ENCODE data around the gene B4GALT7.

DNA sequence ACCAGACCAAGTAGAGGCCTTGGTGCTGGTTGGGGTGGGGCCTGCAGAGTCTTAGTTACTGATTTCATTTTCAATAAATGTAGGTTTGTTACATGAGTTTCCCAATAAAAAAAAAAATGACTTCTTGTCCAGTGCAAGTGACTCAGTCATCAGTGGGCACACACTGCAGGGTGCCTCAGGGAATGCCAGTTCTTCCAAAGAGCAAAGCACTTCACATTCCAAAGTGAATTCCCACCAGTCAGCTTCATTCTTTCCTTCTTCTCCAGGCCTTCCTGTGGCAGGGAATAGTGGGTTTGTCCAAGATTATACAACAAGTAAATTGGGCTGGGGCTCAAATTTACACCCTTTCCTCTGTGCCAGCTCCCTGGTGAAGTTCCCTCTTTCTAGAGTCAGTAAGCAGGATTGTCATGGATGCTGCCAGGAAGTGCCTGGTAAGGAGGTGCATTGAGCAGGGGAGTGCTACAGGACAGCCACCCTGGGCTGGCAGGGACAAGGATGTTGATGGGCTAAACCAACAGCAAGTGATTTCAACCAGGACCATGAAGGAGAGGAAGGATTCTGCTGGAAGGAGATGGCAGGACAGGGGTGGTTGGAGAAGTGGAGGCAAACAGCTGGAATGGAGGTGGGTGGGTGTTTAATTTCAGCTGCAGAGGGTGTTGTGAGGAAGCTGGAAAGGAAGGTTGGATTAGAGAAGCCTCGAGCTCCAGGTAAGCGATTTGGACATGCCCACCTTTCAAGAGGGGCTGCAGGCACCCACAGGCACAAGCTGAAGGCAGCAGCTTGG, 3.7 kb upstream of the B4GALT7 start:
- TF ChIP-seq, protein P1, sequence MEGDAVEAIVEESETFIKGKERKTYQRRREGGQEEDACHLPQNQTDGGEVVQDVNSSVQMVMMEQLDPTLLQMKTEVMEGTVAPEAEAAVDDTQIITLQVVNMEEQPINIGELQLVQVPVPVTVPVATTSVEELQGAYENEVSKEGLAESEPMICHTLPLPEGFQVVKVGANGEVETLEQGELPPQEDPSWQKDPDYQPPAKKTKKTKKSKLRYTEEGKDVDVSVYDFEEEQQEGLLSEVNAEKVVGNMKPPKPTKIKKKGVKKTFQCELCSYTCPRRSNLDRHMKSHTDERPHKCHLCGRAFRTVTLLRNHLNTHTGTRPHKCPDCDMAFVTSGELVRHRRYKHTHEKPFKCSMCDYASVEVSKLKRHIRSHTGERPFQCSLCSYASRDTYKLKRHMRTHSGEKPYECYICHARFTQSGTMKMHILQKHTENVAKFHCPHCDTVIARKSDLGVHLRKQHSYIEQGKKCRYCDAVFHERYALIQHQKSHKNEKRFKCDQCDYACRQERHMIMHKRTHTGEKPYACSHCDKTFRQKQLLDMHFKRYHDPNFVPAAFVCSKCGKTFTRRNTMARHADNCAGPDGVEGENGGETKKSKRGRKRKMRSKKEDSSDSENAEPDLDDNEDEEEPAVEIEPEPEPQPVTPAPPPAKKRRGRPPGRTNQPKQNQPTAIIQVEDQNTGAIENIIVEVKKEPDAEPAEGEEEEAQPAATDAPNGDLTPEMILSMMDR (IDR thresholded peaks at IDR 0.05; ENCODE audit: poor library complexity, severe bottlenecking): no peak
- no peak for TF ChIP-seq EZH2 (IDR thresholded peaks at IDR 0.05; ENCODE audit: borderline replicate concordance, insufficient read depth, low read length, poor library complexity, severe bottlenecking)
- TF ChIP-seq POLR2AphosphoS5 (IDR thresholded peaks at IDR 0.05): no peak
- TF ChIP-seq, protein P2, sequence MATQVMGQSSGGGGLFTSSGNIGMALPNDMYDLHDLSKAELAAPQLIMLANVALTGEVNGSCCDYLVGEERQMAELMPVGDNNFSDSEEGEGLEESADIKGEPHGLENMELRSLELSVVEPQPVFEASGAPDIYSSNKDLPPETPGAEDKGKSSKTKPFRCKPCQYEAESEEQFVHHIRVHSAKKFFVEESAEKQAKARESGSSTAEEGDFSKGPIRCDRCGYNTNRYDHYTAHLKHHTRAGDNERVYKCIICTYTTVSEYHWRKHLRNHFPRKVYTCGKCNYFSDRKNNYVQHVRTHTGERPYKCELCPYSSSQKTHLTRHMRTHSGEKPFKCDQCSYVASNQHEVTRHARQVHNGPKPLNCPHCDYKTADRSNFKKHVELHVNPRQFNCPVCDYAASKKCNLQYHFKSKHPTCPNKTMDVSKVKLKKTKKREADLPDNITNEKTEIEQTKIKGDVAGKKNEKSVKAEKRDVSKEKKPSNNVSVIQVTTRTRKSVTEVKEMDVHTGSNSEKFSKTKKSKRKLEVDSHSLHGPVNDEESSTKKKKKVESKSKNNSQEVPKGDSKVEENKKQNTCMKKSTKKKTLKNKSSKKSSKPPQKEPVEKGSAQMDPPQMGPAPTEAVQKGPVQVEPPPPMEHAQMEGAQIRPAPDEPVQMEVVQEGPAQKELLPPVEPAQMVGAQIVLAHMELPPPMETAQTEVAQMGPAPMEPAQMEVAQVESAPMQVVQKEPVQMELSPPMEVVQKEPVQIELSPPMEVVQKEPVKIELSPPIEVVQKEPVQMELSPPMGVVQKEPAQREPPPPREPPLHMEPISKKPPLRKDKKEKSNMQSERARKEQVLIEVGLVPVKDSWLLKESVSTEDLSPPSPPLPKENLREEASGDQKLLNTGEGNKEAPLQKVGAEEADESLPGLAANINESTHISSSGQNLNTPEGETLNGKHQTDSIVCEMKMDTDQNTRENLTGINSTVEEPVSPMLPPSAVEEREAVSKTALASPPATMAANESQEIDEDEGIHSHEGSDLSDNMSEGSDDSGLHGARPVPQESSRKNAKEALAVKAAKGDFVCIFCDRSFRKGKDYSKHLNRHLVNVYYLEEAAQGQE (IDR thresholded peaks at IDR 0.05; ENCODE audit: borderline replicate concordance): no peak
- TF ChIP-seq TAF1 (IDR thresholded peaks at IDR 0.05; ENCODE audit: low read depth): no peak
